GM13977 (cell line): ENCODE data around the gene EML6.
A peak's percentile ranks its signal among the peaks of the same experiment; 100 is the strongest.

ENCODE experiments used
- DNase-seq: peaks from one replicate; pipeline ENCODE4 v3.0.0; 2012; ENCODE audit warnings: low spot score
- in situ Hi-C: fragments of 300-500 bp; cut with MboI; formaldehyde crosslinking; loops from one replicate; pipeline ENCODE4 v1.12.0; 2022; ENCODE audit warnings: low sequenced_read_pairs, low pct_unique_long_range_greater_than_20kb, mixed read lengths, inconsistent platforms; ENCODE audit not compliant: unreplicated experiment
- TF ChIP-seq, protein P1 (sequence below): IDR thresholded peaks from 2 replicates; pipeline ENCODE4 v1.5.1; 2012; ENCODE audit warnings: mild to moderate bottlenecking, control low read depth; ENCODE audit not compliant: insufficient read depth; ENCODE audit errors: extremely low read depth, missing control alignments

Gene EML6

GRCh38 chr2:54758951-54759350 lies 35.5 kb downstream of the EML6 start:
- TF ChIP-seq, protein P1, sequence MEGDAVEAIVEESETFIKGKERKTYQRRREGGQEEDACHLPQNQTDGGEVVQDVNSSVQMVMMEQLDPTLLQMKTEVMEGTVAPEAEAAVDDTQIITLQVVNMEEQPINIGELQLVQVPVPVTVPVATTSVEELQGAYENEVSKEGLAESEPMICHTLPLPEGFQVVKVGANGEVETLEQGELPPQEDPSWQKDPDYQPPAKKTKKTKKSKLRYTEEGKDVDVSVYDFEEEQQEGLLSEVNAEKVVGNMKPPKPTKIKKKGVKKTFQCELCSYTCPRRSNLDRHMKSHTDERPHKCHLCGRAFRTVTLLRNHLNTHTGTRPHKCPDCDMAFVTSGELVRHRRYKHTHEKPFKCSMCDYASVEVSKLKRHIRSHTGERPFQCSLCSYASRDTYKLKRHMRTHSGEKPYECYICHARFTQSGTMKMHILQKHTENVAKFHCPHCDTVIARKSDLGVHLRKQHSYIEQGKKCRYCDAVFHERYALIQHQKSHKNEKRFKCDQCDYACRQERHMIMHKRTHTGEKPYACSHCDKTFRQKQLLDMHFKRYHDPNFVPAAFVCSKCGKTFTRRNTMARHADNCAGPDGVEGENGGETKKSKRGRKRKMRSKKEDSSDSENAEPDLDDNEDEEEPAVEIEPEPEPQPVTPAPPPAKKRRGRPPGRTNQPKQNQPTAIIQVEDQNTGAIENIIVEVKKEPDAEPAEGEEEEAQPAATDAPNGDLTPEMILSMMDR, result no peak
- in situ Hi-C loops, result no loop called here
- no peak for DNase-seq

DNA sequence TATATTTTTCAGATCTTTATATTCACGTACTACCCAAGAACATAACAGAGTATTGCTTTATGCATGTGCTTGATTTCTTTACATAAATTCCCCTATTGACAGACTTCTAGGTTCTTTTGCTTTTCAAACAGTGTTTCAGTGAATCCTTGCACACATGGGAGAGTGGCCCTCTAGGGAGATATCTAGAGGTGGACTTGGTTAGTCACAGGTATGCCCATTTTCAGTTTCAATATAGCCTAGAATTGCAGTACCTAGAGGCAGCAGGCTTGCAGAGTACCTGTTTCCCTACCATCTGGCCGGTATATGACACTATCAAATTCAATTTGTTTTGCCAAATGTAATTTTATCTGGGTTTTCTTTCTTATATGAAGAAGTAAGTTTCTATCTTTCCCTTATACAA lies 36.8 kb downstream of the EML6 start:
- in situ Hi-C loops, result no loop called here
- no peak for DNase-seq
- TF ChIP-seq, protein P1, result no peak

- in situ Hi-C loops, result no loop called here
- peak; percentile 12 for DNase-seq
- TF ChIP-seq, protein P1, result peak; percentile 67
Observed at GRCh38 chr2:54763636-54764291, 40.3 kb downstream of the EML6 start.

DNA sequence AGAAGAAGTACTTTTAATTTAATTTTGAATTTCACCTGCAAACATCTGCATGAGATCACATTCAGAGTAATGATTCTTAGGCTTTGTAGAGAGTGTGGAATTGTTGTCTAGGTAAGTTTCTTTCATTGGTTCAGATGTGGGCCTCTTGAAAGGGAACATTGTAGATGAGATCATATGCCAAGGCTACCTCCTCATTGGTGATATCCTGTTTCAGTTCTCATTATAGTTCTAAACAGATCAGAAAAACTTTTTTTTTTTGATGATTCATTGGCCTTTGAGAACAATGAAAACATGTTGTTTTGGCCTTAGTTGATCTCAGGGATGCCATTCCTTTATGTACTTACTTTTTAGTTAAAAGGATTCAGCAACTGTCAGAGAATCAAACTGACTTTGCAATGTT lies 44.5 kb downstream of the EML6 start:
- in situ Hi-C loops, result no loop called here
- peak; percentile 31 for DNase-seq
- TF ChIP-seq, protein P1, result no peak

- no peak for DNase-seq
- in situ Hi-C loops, result no loop called here
- TF ChIP-seq, protein P1, result no peak
Observed at GRCh38 chr2:54768772-54769428, 45.4 kb downstream of the EML6 start.

DNA sequence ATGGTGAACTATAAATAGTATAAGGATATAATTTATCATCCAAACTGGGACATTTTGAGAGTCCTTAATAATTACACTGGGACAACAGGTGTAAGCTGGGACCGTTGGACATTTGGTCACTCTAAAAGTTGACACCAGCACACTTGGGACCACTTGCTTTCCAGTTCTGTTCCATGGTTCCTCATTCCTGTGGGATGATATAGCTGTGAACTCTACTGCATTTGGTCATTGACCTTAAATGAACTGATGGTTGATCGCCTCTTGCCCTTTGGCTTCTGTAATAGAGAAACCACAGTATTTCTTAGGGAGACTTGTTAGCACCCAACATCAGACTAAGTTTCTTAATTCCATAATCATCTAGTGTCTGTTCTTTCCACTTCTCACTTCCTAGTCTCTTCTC lies 46.7 kb downstream of the EML6 start:
- no peak for DNase-seq
- in situ Hi-C loops, result no loop called here
- TF ChIP-seq, protein P1, result no peak

DNA sequence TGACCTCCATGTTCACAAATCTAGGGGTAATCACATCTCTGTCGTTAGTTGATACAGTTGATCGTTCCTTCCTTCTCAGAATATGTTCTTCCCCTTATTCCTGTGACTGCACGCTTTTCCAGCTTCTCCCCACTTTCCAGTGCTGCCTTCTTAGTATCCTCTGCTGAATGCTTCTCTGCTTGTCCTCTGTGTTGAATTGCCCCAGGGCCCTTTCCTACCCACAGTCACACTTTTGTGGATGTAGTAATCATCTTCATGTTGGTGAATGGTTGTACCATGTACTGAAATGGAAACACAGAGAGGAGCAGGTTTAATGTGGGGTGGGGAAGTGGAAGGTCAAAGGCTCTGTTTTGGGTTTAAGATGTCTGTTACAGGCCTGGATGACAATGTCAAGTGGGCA lies 47.2 kb downstream of the EML6 start:
- in situ Hi-C loops, result no loop called here
- TF ChIP-seq, protein P1, result no peak
- DNase-seq, result no peak
